Activated CD4-positive, alpha-beta T cell treated with anti-CD3 and anti-CD28 coated beads, Interleukin-2, amount 50 U/mL, for 24 hours (primary cell): Measurements from ENCODE around the gene ADGRD1.
"Not testable (repeated sequence)": the region's sequence is repeated elsewhere in the genome, so short reads cannot be mapped to it uniquely, and the experiment has no call there.

Source experiments
- DNase-seq, 2 donors: peaks; one replicate each; pipeline ENCODE4 v3.0.0-alpha.2; 2020; ENCODE audit warnings: low read depth in 1 of 2, low spot score in 1 of 2

Gene ADGRD1

GRCh38 chr12:130937063-130937462 is 16.6 kb upstream of the ADGRD1 start:
- no peak for DNase-seq

GRCh38 chr12:130937546-130937945 is 16.2 kb upstream of the ADGRD1 start:
- DNase-seq: not testable (repeated sequence)

- no peak for DNase-seq
These were observed 15.5 kb upstream of the ADGRD1 start for GRCh38 chr12:130938186-130938585.

GRCh38 chr12:130944878-130945277 is 8.8 kb upstream of the ADGRD1 start:
- no peak for DNase-seq

DNA sequence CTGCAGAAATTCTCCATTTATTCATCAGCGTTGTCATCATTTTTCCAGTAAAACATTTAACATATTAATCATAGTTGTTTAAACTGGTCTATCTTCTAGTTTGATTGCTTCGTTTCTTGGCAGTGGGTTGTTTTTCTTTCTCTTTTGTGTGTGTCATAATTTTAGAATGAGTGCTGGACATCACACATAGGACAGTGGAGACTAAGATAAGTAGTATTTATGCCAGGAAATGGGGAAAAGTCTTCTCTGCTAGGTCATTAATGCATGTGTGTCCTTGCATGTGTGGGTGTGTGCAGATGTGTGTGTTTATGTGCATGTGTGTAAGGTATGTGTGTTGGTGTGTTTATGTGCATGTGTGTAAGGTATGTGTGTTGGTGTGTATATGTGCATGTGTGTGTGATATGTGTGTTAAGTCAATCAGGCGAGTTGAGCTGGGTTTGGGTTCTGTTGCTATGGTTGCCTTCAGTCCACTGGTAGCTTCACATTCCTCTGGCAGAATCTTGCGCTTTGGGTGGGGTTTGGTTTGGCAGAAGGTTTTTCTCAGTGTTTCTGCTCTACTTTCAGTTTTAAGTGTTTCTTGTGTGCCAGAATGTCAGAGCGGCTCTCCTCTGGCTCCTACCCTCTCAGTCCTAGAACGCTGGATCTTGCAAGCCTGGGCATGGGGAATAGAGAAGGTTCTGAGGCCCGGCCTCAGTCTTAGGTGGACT is 7.8 kb upstream of the ADGRD1 start:
- no peak for DNase-seq

DNA sequence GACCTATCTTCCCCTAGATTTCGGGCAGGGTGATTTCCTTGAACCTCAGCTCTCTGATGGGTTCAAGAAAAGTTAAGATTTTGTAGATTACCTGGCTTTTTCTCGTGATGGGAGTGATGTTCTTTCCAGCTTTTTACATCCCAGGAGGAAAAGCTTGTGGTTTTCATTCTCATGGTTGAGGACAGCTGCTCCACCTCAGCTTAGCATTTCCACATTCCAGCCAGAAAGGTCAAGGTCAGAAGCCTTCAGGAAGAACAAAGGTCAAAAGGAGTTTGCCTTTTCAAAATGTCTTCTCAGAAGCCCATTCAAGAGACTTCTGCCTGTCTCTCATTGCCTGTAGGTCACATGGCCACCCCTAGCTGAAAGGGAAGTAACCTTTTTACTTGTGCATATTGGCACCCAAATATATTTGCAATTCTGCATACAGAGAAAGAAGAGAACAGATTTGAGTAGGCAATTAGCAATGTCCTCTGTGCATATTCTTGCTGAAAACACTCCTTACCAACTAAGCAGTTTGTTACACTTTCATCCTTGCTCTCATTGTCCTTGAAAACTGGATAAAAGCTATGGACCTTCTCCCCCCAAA is 6.6 kb upstream of the ADGRD1 start:
- no peak for DNase-seq

DNA sequence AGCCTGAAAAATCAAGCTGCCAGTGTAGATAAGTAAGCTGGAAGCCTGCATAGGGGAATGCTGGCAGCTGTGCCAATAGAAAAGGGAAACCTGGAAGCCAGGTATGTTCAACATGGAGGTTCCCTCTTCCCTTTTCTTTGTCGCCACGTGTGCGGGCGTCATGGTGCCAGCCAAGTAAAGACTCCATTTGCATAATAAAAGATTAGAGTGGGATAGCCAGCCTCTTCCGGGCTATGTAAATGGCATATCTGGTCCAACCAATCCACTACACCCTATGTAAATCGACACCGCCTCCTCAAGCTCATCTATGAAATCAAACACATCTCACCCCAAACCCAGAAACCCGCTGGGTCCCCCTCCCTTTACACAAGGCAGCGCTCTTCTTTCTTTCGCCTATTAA is 5.6 kb upstream of the ADGRD1 start:
- no peak for DNase-seq

DNA sequence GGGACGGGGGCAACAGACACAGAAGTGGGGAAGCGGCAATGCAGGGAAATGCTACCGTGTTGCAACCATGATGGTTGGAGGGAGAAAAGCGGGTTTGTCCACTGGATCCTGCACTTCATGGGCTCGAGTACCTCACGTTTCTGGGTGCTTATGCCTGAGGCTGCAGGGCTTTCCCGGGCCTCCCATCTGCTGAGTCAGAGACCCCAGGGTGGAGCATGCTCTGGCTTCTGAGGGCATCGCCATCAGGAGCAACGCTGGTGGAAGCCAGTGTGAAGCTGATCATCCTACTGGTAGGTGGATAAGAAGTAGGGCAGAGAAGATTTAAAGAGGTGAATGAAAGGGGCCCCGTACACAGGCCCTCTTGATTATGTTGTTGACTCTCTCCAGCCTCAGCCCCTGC is 5.0 kb upstream of the ADGRD1 start:
- DNase-seq: no peak

DNA sequence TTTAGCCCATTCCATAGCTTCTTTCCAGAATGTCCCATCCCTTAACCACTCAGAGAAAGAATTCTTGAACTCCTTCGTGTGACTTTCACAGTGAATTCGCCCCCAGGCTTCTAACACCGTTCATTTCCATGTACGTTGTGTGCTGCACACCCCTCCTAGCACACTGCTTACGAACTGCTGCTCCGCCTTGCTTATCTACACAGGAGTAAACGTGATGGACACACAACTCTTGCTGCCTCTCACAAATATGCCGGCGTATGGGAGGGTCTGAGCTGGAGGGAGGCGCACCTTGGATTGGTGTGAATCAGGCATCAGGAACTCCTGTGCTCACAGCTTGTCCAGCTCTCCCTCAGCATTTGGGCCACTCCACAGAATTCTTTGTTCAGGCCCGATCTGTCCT is 3.9 kb upstream of the ADGRD1 start:
- no peak for DNase-seq

GRCh38 chr12:130951636-130952035 is 2.1 kb upstream of the ADGRD1 start:
- DNase-seq: no peak

- no peak for DNase-seq
These were observed 1.3 kb upstream of the ADGRD1 start for GRCh38 chr12:130952171-130952954.

DNA sequence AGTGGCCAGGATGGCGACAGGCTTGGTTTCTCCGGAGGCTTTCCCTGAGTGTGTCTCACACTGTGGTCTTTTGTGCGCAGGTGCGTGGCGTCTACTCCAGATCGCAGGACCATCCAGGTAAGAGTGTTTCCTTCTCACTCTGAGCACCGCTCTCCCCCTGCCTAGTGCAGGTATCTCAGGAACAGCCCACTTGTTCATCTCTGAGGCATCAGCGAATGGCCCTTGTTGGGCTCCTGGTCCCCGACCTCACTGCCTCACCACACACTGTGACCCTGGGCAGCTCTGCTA is 781 bp downstream of the ADGRD1 start:
- no peak for DNase-seq

DNA sequence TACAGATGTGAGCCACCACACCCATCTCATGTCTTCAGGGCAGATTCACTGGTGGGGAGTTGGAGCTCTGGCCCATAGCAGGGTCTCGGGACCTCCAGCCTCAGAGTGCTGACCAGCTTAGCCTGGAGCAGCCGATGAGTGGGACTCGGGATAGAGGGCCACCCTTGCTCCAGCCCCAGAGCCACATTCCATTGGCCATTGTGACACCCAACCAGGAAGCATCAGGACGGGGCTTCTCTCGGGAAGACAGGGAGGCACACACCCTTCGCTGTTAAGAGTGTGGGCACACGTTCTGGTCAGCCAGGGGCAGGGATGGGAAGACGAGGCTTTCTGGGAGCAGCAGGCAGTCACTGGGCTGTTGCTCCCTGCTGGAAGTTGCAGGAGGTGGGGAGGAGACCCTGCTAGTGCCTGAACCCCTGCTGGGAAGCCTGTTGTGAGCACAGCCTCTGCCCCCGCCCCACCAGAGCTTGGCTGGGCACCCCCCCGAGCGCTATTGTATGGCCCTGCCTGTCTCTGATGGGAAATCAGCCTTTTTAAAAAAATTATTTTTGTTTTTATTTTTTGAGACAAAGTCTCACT is 1.6 kb downstream of the ADGRD1 start:
- no peak for DNase-seq

GRCh38 chr12:130956009-130956408 is 2.3 kb downstream of the ADGRD1 start:
- DNase-seq: no peak

- DNase-seq: no peak
These were observed 3.0 kb downstream of the ADGRD1 start for GRCh38 chr12:130956456-130957303.

DNA sequence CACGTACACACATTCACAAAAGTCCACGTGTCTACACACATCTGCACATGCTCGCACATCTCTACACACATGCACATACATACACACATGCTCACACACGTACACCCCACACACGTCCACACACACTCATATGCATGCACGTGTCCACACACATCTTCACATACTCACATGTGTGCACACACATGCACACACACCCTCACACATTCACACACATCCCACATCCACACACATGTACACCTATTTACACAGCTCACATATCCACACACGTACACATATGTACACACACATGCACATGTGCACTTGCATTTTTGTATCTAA is 3.6 kb downstream of the ADGRD1 start:
- DNase-seq: no peak

GRCh38 chr12:130958557-130959140 is 4.9 kb downstream of the ADGRD1 start:
- no peak for DNase-seq

- no peak for DNase-seq
These were observed 5.9 kb downstream of the ADGRD1 start for GRCh38 chr12:130959632-130960031.

- DNase-seq: no peak
These were observed 6.4 kb downstream of the ADGRD1 start for GRCh38 chr12:130960058-130960457.

DNA sequence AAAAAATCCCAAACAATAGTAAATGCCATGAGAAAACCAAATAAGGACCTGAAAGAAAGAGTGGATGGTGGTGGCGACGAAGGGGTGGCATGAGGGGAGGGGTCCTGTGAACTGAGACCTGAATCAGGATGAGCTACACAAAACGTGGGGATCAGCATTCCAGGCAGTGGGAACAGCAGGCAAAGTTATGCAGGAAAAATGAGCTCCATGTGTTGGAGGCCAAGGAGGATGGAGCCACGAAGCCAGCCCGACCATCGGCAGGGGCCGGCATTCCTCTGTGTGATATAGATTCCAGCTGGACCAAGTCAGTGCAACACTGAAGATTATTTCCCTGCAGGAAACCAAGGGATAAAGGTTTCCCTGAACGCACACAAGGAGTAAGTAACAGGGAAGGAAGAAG is 7.1 kb downstream of the ADGRD1 start:
- DNase-seq: no peak

DNA sequence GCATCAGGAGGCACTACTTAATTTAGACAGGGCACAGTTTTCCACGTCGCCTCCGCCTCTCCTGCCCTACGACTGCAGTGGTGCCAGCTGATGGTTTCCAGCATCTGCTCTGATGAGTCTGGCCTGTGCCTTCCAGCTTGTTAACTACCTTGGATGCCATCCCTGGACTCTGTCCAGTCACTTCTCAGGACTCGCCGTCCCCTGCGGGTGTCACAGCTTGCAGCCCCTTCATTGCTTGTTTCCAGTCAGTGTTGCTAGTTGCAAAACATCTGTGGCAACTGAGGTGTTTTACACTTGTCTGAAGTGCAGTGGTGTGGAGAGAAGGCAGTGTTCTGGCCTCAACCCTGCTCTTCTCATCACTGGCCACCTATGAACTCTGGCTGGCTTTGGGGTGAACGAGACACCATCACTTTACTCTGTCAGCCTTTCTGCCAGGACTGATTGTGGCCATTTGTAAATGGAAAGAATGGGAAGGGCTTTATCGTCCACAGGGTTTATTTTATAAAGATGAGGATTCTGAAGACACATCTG is 8.3 kb downstream of the ADGRD1 start:
- no peak for DNase-seq
